Neural progenitor cell (in vitro differentiated cells): ENCODE measurements around the gene SSBP3. TPM values are rescaled to one million over a fixed set of nuclear protein-coding genes. Genes with fewer than 3 reads are reported as not detected.
A peak's percentile ranks its signal among the peaks of the same experiment; 100 is the strongest.

Source experiments
- DNase-seq: peaks from one replicate; pipeline ENCODE4 v3.0.0-alpha.2; 2016; ENCODE audit warnings: low spot score
- H2AFZ ChIP-seq: fragments of 200-600 bp; sonication (generic); replicated peaks from 2 replicates; pipeline ENCODE4 v1.6.1; 2016; ENCODE audit warnings: antibody characterized with exemption
- H3F3A ChIP-seq: fragments of 200-600 bp; sonication (generic); 2 replicates; pipeline ENCODE4 v1.6.1; 2016; ENCODE audit warnings: antibody characterized with exemption, low read depth
- H3K27ac ChIP-seq: fragments of 200-600 bp; sonication (generic); 2 replicates; pipeline ENCODE4 v1.5.1; 2016; ENCODE audit warnings: mild to moderate bottlenecking
- H3K27me3 ChIP-seq: fragments of 200-600 bp; sonication (generic); 2 replicates; pipeline ENCODE4 v1.6.1; 2016; ENCODE audit warnings: mild to moderate bottlenecking, moderate library complexity
- H3K36me3 ChIP-seq: fragments of 200-600 bp; sonication (generic); 2 replicates; pipeline ENCODE4 v1.5.1; 2016
- H3K4me1 ChIP-seq: fragments of 200-600 bp; sonication (generic); 2 replicates; pipeline ENCODE4 v1.6.1; 2016; ENCODE audit warnings: mixed run types
- H3K4me2 ChIP-seq: fragments of 200-600 bp; sonication (generic); 2 replicates; pipeline ENCODE4 v1.6.1; 2016
- H3K4me3 ChIP-seq: fragments of 200-600 bp; sonication (generic); 2 replicates; pipeline ENCODE4 v1.5.1; 2016
- H3K79me2 ChIP-seq: fragments of 200-600 bp; sonication (generic); 2 replicates; pipeline ENCODE4 v1.6.1; 2016; ENCODE audit warnings: low read depth
- H3K9ac ChIP-seq: fragments of 200-600 bp; sonication (generic); 2 replicates; pipeline ENCODE4 v1.6.1; 2016
- H3K9me3 ChIP-seq: fragments of 200-600 bp; sonication (generic); 2 replicates; pipeline ENCODE4 v1.5.1; 2016; ENCODE audit warnings: low read depth
- H4K20me1 ChIP-seq: fragments of 200-600 bp; sonication (generic); 2 replicates; pipeline ENCODE4 v1.6.1; 2016; ENCODE audit warnings: low read depth
- H3K27ac Mint-ChIP-seq: 3 replicates; pipeline ENCODE4 v1.8.0; 2021; ENCODE audit warnings: mixed read lengths
- H3K27me3 Mint-ChIP-seq: 2 replicates; pipeline ENCODE4 v1.8.0; 2022; ENCODE audit warnings: low read depth, mild to moderate bottlenecking, inconsistent platforms, moderate library complexity, mixed read lengths; ENCODE audit not compliant: insufficient read depth
- H3K36me3 Mint-ChIP-seq: 3 replicates; pipeline ENCODE4 v1.8.0; 2021; ENCODE audit warnings: mixed read lengths
- H3K4me1 Mint-ChIP-seq: 3 replicates; pipeline ENCODE4 v1.8.0; 2021; ENCODE audit warnings: mixed read lengths
- H3K4me3 Mint-ChIP-seq: 3 replicates; pipeline ENCODE4 v1.8.0; 2021; ENCODE audit warnings: mild to moderate bottlenecking, moderate library complexity, mixed read lengths
- H3K9me3 Mint-ChIP-seq: 3 replicates; pipeline ENCODE4 v1.8.0; 2020; ENCODE audit warnings: mixed read lengths
- EZH2 ChIP-seq: fragments of 200-600 bp; sonication (generic); IDR thresholded peaks from 2 replicates; pipeline ENCODE4 v1.6.1; 2017; ENCODE audit warnings: antibody characterized with exemption, mild to moderate bottlenecking, moderate library complexity
- EZH2phosphoT487 ChIP-seq: fragments of 200-600 bp; sonication (generic); IDR thresholded peaks from 2 replicates; pipeline ENCODE4 v1.6.1; 2017; ENCODE audit warnings: antibody characterized with exemption
- total RNA-seq: library from RNA; depleted of rRNA; stranded (reverse); fragments of >200 nt; gene quantifications from 2 replicates; pipeline ENCODE4 v1.2.3, GENCODE V29; 2015; ENCODE audit warnings: low replicate concordance
- TF ChIP-seq, protein P1 (sequence below): fragments of 200-600 bp; sonication (generic); IDR thresholded peaks from 2 replicates; pipeline ENCODE4 v1.5.1; 2017; ENCODE audit warnings: antibody characterized with exemption, mild to moderate bottlenecking

SSBP3 gene
- total RNA-seq, 1 donor from 2014 or later, result 53.0 TPM

DNA sequence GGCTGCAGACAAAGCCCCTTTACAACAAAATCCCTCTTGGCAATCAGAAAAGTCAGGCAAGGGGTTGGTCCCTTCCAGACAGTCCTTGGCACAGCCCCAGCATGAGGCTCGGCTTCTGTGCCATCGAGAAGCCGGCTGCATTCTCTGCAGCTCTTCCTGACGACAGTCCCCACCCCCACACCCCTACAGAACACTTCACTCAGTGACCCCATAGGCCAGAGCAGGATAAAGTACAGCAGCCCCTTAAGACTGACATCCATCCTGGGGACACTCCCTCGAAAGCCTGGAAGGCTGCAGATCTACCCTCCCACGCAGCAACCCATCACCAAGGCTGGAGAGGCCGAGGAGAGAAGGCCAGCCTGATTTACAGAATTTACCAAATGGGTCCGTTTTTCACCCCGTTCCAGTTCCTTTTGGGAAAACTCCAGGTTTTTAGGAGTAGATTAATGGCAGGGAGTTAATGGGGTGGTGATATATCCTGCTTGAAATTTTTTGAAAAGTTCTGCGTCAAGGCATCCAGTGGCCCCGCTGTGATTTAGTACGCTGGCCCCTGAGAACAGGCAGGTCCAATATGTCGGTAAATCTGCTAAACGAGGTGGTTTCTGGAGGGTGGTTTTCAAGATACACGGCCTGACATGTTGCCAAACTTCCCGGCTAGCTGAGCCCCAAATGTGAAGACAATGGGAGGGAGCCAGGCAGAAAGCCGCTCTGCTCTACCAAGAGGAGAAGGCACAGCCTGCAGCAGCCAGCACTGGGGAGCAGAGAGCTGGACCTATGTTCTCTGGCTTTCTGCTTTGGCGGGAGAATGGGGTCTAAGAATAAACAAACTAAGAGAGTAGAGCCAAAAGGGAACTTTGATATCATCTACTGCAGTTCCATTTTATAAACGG lies 81.7 kb downstream of the SSBP3 start:
- peaks cover 66% of the 10 kb centered on the region for H3K4me1 ChIP-seq
- H3K4me3 Mint-ChIP-seq, result peak overlapping the region; percentile 54
- peaks cover 37% of the 10 kb centered on the region for H3F3A ChIP-seq
- no peak for TF ChIP-seq EZH2
- TF ChIP-seq EZH2phosphoT487, result no peak
- TF ChIP-seq, protein P1, sequence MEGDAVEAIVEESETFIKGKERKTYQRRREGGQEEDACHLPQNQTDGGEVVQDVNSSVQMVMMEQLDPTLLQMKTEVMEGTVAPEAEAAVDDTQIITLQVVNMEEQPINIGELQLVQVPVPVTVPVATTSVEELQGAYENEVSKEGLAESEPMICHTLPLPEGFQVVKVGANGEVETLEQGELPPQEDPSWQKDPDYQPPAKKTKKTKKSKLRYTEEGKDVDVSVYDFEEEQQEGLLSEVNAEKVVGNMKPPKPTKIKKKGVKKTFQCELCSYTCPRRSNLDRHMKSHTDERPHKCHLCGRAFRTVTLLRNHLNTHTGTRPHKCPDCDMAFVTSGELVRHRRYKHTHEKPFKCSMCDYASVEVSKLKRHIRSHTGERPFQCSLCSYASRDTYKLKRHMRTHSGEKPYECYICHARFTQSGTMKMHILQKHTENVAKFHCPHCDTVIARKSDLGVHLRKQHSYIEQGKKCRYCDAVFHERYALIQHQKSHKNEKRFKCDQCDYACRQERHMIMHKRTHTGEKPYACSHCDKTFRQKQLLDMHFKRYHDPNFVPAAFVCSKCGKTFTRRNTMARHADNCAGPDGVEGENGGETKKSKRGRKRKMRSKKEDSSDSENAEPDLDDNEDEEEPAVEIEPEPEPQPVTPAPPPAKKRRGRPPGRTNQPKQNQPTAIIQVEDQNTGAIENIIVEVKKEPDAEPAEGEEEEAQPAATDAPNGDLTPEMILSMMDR, result no peak
- H3K36me3 ChIP-seq, result no peaks in the 10 kb centered on the region
- peaks cover 94% of the 10 kb centered on the region for H3K4me1 Mint-ChIP-seq
- H3K27me3 Mint-ChIP-seq, result peaks cover 2% of the 10 kb centered on the region
- H3K9me3 Mint-ChIP-seq, result no peaks in the 10 kb centered on the region
- H3K27ac Mint-ChIP-seq, result peak overlapping the region; percentile 54
- no peaks in the 10 kb centered on the region for H3K9me3 ChIP-seq
- peak overlapping the region; percentile 12 for H3K4me2 ChIP-seq
- no peak overlapping the region for H3K27ac ChIP-seq
- H3K27me3 ChIP-seq, result no peaks in the 10 kb centered on the region
- DNase-seq, result peak; percentile 55
- peaks cover 100% of the 10 kb centered on the region for H3K79me2 ChIP-seq
- H3K4me3 ChIP-seq, result no peak overlapping the region
- no peak overlapping the region for H2AFZ ChIP-seq
- peaks cover 100% of the 10 kb centered on the region for H4K20me1 ChIP-seq
- peaks cover 11% of the 10 kb centered on the region for H3K36me3 Mint-ChIP-seq
- H3K9ac ChIP-seq, result no peak overlapping the region

DNA sequence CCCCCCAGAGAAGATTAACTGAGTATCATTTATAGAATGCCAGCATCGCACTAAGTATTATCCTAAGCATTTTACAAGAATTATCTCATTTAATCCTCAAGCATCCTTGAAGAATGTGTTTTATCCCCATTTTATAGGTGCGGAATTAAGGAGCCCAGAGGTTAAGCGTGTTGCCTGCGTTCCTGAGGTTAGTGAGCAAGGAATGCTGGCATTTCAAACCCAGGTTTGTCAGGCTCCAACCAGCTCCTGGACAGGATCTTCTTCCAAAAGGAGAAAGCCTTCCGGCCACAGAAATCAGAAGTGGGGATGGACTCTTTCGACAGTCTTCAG lies 82.3 kb downstream of the SSBP3 start:
- Histone ChIP-seq H2AFZ (no peak overlapping the region), H3K79me2 (peaks cover 100% of the 10 kb centered on the region), H3K4me1 (peaks cover 65% of the 10 kb centered on the region), H3K27ac (no peak overlapping the region), H4K20me1 (peaks cover 100% of the 10 kb centered on the region), H3K9me3 (no peaks in the 10 kb centered on the region), H3K9ac (no peak overlapping the region), H3K4me3 (no peak overlapping the region), H3F3A (peaks cover 31% of the 10 kb centered on the region), H3K4me2 (peak overlapping the region; percentile 12), H3K27me3 (no peaks in the 10 kb centered on the region), H3K36me3 (no peaks in the 10 kb centered on the region)
- peaks cover 94% of the 10 kb centered on the region for H3K4me1 Mint-ChIP-seq
- TF ChIP-seq EZH2phosphoT487 (no peak), EZH2 (no peak)
- TF ChIP-seq, protein P1, result no peak
- no peak for DNase-seq
- peak overlapping the region; percentile 32 for H3K27ac Mint-ChIP-seq
- peaks cover 13% of the 10 kb centered on the region for H3K36me3 Mint-ChIP-seq
- H3K4me3 Mint-ChIP-seq, result peak overlapping the region; percentile 54
- H3K9me3 Mint-ChIP-seq, result no peaks in the 10 kb centered on the region
- peaks cover 6% of the 10 kb centered on the region for H3K27me3 Mint-ChIP-seq

DNA sequence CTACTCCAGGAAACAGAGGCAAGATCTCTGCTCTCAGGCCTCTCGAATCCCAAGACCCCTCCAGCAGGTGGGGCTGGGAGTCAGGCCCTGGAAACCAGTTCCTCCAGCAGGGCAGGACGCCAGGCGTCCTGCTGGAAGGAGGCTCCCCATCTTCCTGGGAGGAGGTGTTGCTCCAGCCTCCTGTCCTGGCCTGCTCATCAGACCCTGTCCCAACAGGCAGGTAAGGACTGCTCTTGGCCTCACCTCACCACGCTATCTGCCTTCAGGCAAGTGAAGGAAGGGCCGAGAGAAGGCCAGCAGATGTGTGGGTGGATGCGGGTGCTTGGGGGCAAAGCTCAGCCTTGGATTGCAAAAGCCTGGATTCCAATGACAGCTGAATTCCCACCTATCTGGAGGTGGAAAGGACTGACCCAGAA lies 82.9 kb downstream of the SSBP3 start:
- Histone ChIP-seq H3K27ac (no peak overlapping the region), H3K9ac (no peak overlapping the region), H2AFZ (no peak overlapping the region), H3K36me3 (no peaks in the 10 kb centered on the region), H4K20me1 (peaks cover 100% of the 10 kb centered on the region), H3K27me3 (no peaks in the 10 kb centered on the region), H3K9me3 (no peaks in the 10 kb centered on the region), H3F3A (peaks cover 25% of the 10 kb centered on the region), H3K4me1 (peaks cover 65% of the 10 kb centered on the region), H3K4me2 (no peak overlapping the region), H3K4me3 (no peak overlapping the region), H3K79me2 (peaks cover 100% of the 10 kb centered on the region)
- H3K9me3 Mint-ChIP-seq, result no peaks in the 10 kb centered on the region
- peaks cover 7% of the 10 kb centered on the region for H3K27me3 Mint-ChIP-seq
- no peak for DNase-seq
- H3K4me3 Mint-ChIP-seq, result no peak overlapping the region
- peaks cover 15% of the 10 kb centered on the region for H3K36me3 Mint-ChIP-seq
- TF ChIP-seq, protein P1, result peak; percentile 26
- TF ChIP-seq EZH2phosphoT487, result no peak
- TF ChIP-seq EZH2, result no peak
- H3K4me1 Mint-ChIP-seq, result peaks cover 94% of the 10 kb centered on the region
- no peak overlapping the region for H3K27ac Mint-ChIP-seq
